ENCODE data around the gene TXNRD3.

TXNRD3 gene

DNA sequence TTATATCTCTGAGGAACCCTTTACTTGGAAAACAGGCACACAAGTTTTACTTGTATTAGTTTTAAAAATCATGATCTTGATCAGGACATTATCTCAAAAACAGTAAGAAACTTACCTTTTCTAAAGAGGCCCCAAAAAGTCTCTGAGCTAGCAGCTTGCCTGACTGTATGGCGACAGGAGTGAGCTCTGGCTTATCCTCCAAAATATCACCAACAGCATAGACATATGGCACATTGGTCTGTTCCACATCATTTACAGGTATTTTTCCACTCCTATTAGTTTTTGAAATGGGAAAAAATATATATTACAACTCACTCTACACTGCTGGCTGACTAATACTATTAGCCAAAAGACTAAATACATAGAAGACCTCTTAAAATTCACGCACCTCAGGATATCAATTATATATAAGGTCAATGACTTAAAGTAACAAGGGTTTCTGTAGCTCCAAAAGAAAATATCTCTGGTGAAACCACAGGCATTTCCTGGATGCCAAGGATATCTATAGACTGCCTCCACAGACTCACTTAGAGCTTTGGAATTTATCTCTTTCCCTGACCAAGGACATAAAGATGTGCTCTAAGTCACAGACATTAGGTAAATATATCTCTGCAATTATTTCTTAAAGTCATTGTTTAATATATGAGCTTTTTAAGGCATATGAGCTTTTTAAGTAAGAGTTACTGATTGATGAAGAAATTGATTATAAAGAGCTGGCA lies 33.1 kb downstream of the TXNRD3 start:
- no peak overlapping the region for H3K4me3 ChIP-seq (ENCODE audit: low read depth, low read length)
- DNase-seq (ENCODE audit: low read depth), result no peak
- TF ChIP-seq, protein P1, sequence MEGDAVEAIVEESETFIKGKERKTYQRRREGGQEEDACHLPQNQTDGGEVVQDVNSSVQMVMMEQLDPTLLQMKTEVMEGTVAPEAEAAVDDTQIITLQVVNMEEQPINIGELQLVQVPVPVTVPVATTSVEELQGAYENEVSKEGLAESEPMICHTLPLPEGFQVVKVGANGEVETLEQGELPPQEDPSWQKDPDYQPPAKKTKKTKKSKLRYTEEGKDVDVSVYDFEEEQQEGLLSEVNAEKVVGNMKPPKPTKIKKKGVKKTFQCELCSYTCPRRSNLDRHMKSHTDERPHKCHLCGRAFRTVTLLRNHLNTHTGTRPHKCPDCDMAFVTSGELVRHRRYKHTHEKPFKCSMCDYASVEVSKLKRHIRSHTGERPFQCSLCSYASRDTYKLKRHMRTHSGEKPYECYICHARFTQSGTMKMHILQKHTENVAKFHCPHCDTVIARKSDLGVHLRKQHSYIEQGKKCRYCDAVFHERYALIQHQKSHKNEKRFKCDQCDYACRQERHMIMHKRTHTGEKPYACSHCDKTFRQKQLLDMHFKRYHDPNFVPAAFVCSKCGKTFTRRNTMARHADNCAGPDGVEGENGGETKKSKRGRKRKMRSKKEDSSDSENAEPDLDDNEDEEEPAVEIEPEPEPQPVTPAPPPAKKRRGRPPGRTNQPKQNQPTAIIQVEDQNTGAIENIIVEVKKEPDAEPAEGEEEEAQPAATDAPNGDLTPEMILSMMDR (IDR thresholded peaks at IDR 0.05; ENCODE audit: low read depth, low read length, missing control alignments), result no peak

DNA sequence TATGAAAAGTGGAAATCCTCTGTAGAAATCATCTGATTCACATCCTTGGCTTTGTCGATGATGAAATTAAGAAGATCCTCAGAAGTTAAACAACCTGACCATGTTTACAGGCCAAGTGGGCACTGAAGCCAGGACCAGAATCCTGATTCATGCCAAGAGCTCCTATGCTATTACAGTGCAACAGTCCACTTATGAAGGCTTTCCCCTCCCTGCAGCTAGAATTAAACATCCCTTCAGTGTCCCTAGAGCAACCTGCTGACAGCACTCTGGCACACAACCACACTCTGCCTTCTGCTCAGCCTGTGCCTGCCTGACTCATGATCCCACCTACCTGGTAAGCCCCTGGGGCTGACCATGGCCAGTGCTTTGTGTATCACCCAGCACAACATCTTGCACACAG lies 33.8 kb downstream of the TXNRD3 start:
- DNase-seq (ENCODE audit: low read depth), result no peak
- TF ChIP-seq, protein P1 (IDR thresholded peaks at IDR 0.05; ENCODE audit: low read depth, low read length, missing control alignments), result no peak
- H3K4me3 ChIP-seq (ENCODE audit: low read depth, low read length), result no peak overlapping the region

DNA sequence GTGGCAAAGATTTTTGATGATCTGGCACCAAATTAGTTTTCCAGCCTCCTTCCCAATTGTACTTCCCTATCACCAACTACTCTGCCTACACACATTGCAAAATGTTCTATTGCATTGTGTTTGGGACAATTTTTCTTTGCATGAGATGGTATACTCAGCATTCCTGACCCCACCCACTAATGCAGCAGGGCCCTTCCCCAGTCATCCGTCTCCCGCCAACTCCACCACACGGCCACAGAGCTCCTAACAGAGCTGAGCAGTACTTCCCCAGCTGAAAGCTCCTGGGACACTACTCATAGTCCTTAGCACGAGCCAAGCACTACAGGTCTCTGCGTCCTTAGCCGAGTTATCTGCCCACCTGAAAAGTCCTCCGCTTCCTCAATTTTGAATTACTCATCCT lies 34.2 kb downstream of the TXNRD3 start:
- H3K4me3 ChIP-seq (ENCODE audit: low read depth, low read length), result no peak overlapping the region
- TF ChIP-seq, protein P1 (IDR thresholded peaks at IDR 0.05; ENCODE audit: low read depth, low read length, missing control alignments), result no peak
- no peak for DNase-seq (ENCODE audit: low read depth)

DNA sequence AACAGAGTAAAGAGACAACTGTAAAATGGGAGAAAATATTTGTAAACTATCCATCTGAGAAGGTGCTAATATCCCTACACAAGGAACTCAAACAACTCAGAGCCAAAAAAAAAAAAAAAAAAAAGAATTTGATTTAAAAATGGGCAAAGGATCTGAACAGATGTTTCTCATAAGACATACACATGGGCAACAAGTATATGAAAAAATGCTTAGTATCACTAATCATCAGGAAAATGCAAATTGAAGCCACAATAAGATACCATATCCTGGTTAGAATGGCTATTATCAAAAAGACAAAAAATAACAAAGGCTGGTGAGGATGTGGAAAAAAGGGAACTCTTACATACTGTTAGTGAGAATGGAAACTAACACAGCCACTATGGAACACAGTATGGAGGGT lies 36.2 kb downstream of the TXNRD3 start:
- TF ChIP-seq, protein P1 (IDR thresholded peaks at IDR 0.05; ENCODE audit: low read depth, low read length, missing control alignments), result no peak
- DNase-seq (ENCODE audit: low read depth), result no peak
- no peak overlapping the region for H3K4me3 ChIP-seq (ENCODE audit: low read depth, low read length)

DNA sequence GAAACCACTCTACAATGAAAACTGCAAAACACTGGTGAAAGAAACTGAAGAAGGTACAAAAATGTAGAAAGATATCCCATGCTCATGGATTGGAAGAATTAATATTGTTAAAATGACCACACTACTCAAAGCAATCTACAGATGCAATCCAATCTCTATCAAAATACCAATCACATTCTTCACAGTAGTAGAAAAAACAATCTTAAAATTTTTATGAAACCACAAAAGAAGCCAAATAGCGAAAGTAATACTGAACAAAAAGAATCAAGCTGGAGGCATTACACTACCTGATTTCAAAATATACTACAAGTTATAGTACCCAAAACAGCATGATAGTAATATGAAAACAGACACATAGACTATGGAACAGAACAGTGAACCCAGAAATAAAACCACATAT lies 36.9 kb downstream of the TXNRD3 start:
- no peak overlapping the region for H3K4me3 ChIP-seq (ENCODE audit: low read depth, low read length)
- DNase-seq (ENCODE audit: low read depth), result no peak
- TF ChIP-seq, protein P1 (IDR thresholded peaks at IDR 0.05; ENCODE audit: low read depth, low read length, missing control alignments), result no peak

DNA sequence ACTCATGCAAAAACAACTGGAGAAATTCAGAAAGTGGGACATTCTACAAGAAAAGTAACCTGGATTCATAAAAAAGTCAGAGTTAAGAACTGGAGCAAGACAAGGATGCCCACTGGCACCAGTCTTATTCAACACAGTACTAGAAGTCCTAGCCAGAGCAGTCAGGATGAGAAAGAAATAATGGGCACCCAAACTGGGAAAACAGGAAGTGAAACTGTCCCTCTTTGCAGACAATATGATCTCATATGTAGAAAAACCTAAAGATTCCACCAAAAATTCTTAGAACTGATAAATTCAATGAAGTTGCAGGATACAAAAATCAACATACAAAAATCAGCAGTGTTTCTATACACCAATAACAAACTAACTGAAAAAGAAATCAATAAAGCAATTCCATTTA lies 37.4 kb downstream of the TXNRD3 start:
- TF ChIP-seq, protein P1 (IDR thresholded peaks at IDR 0.05; ENCODE audit: low read depth, low read length, missing control alignments), result no peak
- DNase-seq (ENCODE audit: low read depth), result no peak
- no peak overlapping the region for H3K4me3 ChIP-seq (ENCODE audit: low read depth, low read length)

DNA sequence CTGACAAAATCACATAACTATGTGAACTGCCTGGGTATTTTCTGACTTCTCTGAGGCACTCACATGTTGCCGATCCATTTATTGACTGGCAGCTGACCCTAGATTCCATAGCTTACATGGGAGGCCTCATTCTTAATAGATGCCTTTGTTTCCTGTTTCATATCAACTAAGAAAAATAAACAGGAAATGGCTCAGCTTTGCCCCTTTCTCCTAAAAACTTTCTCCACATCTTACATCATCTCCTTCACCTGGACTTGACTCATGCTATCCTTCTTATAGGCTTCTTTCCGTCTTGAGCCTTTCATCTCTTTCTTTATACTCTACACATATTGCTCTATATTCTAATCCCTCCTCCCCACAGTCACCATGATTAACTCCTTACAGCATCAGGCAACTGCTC lies 38.0 kb downstream of the TXNRD3 start:
- H3K4me3 ChIP-seq (ENCODE audit: low read depth, low read length), result no peak overlapping the region
- TF ChIP-seq, protein P1 (IDR thresholded peaks at IDR 0.05; ENCODE audit: low read depth, low read length, missing control alignments), result no peak
- no peak for DNase-seq (ENCODE audit: low read depth)
